DND-41 (cell line): Measurements from ENCODE around the gene MORF4L1.

ENCODE experiments used
- EZH2 ChIP-seq: IDR thresholded peaks from 3 replicates; pipeline ENCODE4 v1.6.1; 2012; ENCODE audit warnings: borderline replicate concordance, low read depth, mild to moderate bottlenecking, moderate library complexity, low read length, inconsistent platforms; ENCODE audit not compliant: severe bottlenecking
- TF ChIP-seq, protein P1 (sequence below): IDR thresholded peaks from 2 replicates; pipeline ENCODE4 v1.5.1; 2012; ENCODE audit warnings: borderline replicate concordance, low read length, moderate library complexity, mild to moderate bottlenecking; ENCODE audit not compliant: poor library complexity, severe bottlenecking; ENCODE audit errors: extremely low read depth

DNA sequence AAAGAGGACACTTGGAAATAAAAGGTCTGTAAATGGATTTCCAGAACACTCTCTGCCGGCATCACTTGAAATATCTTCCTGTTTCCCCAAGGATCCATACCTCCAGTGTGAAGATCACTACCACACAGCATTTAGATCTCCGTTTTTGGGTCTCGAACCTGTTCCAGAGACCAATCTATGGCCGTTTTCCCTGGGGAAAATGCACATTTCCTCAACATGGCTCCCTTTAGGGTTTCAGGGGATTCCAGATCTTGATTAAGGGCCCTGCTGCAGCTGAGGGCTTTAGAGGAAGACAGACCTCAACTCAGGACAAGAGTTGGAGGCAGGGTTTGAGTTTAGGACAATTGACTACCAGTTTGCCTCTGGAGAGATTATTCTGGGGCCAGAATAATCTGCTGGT lies 70.1 kb downstream of the MORF4L1 start:
- TF ChIP-seq, protein P1, sequence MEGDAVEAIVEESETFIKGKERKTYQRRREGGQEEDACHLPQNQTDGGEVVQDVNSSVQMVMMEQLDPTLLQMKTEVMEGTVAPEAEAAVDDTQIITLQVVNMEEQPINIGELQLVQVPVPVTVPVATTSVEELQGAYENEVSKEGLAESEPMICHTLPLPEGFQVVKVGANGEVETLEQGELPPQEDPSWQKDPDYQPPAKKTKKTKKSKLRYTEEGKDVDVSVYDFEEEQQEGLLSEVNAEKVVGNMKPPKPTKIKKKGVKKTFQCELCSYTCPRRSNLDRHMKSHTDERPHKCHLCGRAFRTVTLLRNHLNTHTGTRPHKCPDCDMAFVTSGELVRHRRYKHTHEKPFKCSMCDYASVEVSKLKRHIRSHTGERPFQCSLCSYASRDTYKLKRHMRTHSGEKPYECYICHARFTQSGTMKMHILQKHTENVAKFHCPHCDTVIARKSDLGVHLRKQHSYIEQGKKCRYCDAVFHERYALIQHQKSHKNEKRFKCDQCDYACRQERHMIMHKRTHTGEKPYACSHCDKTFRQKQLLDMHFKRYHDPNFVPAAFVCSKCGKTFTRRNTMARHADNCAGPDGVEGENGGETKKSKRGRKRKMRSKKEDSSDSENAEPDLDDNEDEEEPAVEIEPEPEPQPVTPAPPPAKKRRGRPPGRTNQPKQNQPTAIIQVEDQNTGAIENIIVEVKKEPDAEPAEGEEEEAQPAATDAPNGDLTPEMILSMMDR, result no peak
- TF ChIP-seq EZH2, result no peak
